T-helper 1 cell treated with Interleukin-12 subunit alpha and Interleukin-12 subunit beta and Interleukin-4 antibody, amounts not matched to agents 30 μg/mL and 1 μg/mL, for 36 hours (primary cell): ENCODE measurements around the gene SEC63.

Source experiments
- H3K27ac Mint-ChIP-seq: one replicate; pipeline ENCODE4 v1.8.0; 2021; ENCODE audit warnings: mild to moderate bottlenecking, mixed read lengths
- H3K27me3 Mint-ChIP-seq: one replicate; pipeline ENCODE4 v1.8.0; 2021; ENCODE audit warnings: low read depth, mixed read lengths
- H3K36me3 Mint-ChIP-seq: one replicate; pipeline ENCODE4 v1.8.0; 2021; ENCODE audit warnings: low read depth, mixed read lengths
- H3K4me1 Mint-ChIP-seq: one replicate; pipeline ENCODE4 v1.8.0; 2021; ENCODE audit warnings: low read depth, mixed read lengths
- H3K4me3 Mint-ChIP-seq: one replicate; pipeline ENCODE4 v1.8.0; 2021; ENCODE audit warnings: mild to moderate bottlenecking, moderate library complexity, mixed read lengths
- H3K9me3 Mint-ChIP-seq: one replicate; pipeline ENCODE4 v1.8.0; 2021; ENCODE audit warnings: mixed read lengths

SEC63 gene

GRCh38 chr6:107841275-107841670 is 116.7 kb downstream of the SEC63 start:
- Mint-ChIP-seq H3K36me3 (no peaks in the 10 kb centered on the region), H3K4me3 (no peak overlapping the region), H3K27ac (no peak overlapping the region), H3K4me1 (peaks cover 8% of the 10 kb centered on the region), H3K27me3 (peaks cover 11% of the 10 kb centered on the region), H3K9me3 (peaks cover 5% of the 10 kb centered on the region)

DNA sequence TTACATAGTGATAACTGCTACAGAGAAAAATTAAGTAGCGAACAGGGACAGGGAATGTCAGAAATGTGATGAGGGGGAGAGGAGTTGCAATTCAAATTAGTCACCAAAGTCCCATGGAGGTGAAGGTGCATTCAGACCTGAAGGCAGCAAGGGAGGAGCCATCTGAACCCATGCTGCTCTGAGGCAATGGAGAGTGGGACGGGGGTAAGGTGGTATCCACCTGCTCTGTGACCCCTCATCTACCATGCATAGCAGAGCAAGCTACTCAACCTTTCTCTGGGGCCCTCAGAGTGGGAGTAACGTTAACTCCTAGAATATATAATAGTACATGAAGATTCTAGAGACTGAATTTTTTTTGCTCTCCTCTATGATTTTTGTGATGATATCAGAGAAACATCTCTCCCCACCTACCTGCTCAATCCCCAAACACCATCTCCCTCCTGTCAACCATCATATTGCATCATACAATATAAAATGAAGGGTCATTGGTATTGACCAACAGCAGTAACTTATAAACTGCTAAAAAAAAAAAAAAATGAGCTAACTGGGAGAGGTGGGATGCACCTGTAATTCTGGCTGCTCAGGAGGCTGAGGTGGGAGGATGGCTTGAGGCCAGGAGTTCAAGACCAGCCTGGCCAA is 117.3 kb downstream of the SEC63 start:
- peaks cover 11% of the 10 kb centered on the region for H3K27me3 Mint-ChIP-seq
- H3K36me3 Mint-ChIP-seq: no peaks in the 10 kb centered on the region
- no peak overlapping the region for H3K4me3 Mint-ChIP-seq

DNA sequence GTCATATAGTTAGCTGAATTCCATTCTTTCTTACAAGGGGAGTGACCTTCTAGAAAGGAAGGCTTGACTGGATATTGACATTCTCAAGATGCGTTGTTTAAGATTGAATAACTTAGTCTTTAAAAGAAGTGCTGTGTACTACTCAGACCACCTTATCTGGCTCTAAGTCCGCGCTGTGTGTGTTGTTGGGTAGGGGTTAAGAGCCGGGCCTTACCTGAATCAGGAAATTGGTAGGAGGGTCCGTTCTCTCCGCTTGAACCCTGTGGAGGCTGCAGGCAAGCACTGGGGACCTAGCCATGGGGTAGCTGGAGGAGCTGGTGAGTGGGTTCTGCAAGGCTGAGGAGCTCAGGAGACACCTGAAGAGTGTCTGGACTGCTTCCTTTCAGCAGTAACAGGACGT is 124.9 kb downstream of the SEC63 start:
- H3K27me3 Mint-ChIP-seq: no peaks in the 10 kb centered on the region
- no peak overlapping the region for H3K4me3 Mint-ChIP-seq
- H3K9me3 Mint-ChIP-seq: peaks cover 5% of the 10 kb centered on the region
- no peak overlapping the region for H3K27ac Mint-ChIP-seq
- peaks cover 15% of the 10 kb centered on the region for H3K4me1 Mint-ChIP-seq
- no peaks in the 10 kb centered on the region for H3K36me3 Mint-ChIP-seq

More for the DNA sequence above, 117.3 kb downstream of the SEC63 start:
- H3K27ac Mint-ChIP-seq: no peak overlapping the region
- H3K4me1 Mint-ChIP-seq: peaks cover 8% of the 10 kb centered on the region
- H3K9me3 Mint-ChIP-seq: peaks cover 5% of the 10 kb centered on the region

DNA sequence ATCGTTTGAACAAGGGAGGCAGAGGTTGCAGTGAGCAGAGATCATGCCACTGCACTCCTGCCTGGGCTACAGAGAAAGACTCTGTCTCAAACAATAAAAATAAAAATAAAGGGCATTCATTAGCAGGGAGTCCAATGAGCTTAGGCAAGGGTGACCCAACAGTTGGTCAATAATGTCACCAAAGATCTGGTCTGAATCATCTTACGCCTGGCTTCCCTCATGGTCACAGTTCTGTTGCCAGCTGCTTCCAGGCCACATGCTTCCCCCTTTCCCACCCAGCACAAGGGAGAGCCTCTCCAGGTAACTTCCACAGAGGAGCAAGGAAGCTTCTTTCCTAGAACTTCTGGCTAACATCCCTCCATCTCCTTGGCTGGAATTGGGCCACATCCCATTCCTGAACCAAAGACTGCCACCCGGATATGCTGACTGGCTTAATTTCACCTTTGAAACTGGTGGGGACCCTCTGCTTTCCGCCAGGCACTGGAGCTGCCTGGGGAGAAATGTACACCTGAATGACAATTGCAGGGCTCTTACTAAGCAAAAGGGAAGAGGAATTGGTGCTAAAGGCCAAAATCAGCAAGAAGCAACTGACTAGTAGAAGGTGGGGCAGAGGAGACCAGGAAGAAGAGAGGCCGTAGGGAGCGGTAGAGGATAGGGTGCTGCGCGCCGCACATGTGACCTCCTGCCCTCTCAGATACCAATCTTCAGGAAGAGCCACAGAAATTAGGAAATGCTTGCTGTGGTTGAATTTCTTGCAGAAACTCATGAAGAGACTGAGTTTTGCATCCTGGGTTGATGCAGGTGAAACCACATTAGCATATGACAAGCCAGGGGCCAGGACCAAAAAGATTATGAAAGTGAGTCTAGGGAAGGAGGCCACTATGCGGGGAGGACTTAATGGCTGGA is 125.6 kb downstream of the SEC63 start:
- Mint-ChIP-seq H3K9me3 (peaks cover 5% of the 10 kb centered on the region), H3K27me3 (no peaks in the 10 kb centered on the region), H3K4me3 (no peak overlapping the region), H3K27ac (no peak overlapping the region), H3K36me3 (no peaks in the 10 kb centered on the region), H3K4me1 (peaks cover 21% of the 10 kb centered on the region)

DNA sequence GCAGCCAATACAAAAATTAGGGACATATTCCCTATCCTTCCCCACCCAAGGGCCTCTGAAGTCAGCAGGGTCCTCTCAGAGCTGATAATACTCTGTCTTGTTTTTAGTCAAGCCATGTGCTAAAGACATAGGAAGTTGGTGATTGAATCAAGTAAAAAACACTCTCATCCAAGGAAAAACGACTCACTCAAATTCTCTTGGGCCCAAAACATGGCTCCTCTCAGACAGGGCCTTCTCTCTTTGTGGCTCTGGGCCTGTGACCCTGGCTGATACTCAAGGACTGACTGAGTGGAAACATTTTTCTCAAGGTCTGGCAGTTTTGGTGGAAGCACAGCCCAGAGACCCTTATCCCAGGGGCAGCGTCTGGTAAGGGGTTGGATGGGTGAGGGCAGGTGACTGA is 127.9 kb downstream of the SEC63 start:
- H3K27me3 Mint-ChIP-seq: no peaks in the 10 kb centered on the region
- no peak overlapping the region for H3K4me3 Mint-ChIP-seq
- no peak overlapping the region for H3K27ac Mint-ChIP-seq
- no peaks in the 10 kb centered on the region for H3K9me3 Mint-ChIP-seq
- H3K4me1 Mint-ChIP-seq: peaks cover 22% of the 10 kb centered on the region
- H3K36me3 Mint-ChIP-seq: no peaks in the 10 kb centered on the region

GRCh38 chr6:107827541-107827940 is 130.5 kb downstream of the SEC63 start:
- Mint-ChIP-seq H3K9me3 (no peaks in the 10 kb centered on the region), H3K4me3 (no peak overlapping the region), H3K27me3 (no peaks in the 10 kb centered on the region), H3K36me3 (no peaks in the 10 kb centered on the region), H3K4me1 (peaks cover 36% of the 10 kb centered on the region), H3K27ac (no peak overlapping the region)

DNA sequence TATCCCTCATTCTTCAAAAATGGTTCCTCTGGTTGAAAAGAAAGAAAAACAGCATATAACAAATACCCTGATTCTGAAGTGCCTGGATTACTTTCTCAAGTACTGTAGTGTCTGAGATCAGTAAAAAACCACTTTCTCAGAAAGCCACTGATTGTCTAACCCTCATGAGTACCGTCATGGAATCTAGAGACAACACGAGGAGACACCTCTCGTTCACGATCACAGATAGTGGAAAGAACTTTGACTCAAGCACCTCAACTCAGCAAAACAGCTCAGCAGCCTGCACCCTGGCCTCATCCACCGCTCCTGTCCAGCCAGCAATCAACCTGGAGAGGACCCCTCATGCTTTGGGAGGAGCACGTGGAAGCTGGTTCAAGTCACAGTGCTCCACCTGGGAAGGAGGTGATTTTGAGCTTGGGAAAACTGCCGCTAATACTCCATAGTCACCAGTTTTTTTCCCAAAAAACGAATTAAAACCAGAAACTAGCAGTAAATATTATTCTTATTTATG is 134.9 kb downstream of the SEC63 start:
- Mint-ChIP-seq H3K27ac (peak overlapping the region; percentile 99), H3K9me3 (no peaks in the 10 kb centered on the region), H3K27me3 (no peaks in the 10 kb centered on the region), H3K4me1 (peaks cover 68% of the 10 kb centered on the region), H3K36me3 (peaks cover 5% of the 10 kb centered on the region), H3K4me3 (peak overlapping the region; percentile 88)

GRCh38 chr6:107822176-107823046 is 135.6 kb downstream of the SEC63 start:
- H3K4me1 Mint-ChIP-seq: peaks cover 66% of the 10 kb centered on the region

GRCh38 chr6:107821591-107821990 is 136.4 kb downstream of the SEC63 start:
- no peaks in the 10 kb centered on the region for H3K27me3 Mint-ChIP-seq
- peak overlapping the region; percentile 99 for H3K27ac Mint-ChIP-seq
- peak overlapping the region; percentile 88 for H3K4me3 Mint-ChIP-seq
- peaks cover 66% of the 10 kb centered on the region for H3K4me1 Mint-ChIP-seq
- peaks cover 6% of the 10 kb centered on the region for H3K36me3 Mint-ChIP-seq
- no peaks in the 10 kb centered on the region for H3K9me3 Mint-ChIP-seq

More at GRCh38 chr6:107822176-107823046, 135.6 kb downstream of the SEC63 start:
- Mint-ChIP-seq H3K9me3 (no peaks in the 10 kb centered on the region), H3K27ac (peak overlapping the region; percentile 99), H3K36me3 (peaks cover 6% of the 10 kb centered on the region), H3K4me3 (peak overlapping the region; percentile 88), H3K27me3 (no peaks in the 10 kb centered on the region)

GRCh38 chr6:107820338-107821261 is 137.4 kb downstream of the SEC63 start:
- peak overlapping the region; percentile 88 for H3K4me3 Mint-ChIP-seq
- H3K36me3 Mint-ChIP-seq: peaks cover 6% of the 10 kb centered on the region
- H3K4me1 Mint-ChIP-seq: peaks cover 66% of the 10 kb centered on the region
- peak overlapping the region; percentile 99 for H3K27ac Mint-ChIP-seq
- no peaks in the 10 kb centered on the region for H3K9me3 Mint-ChIP-seq
- no peaks in the 10 kb centered on the region for H3K27me3 Mint-ChIP-seq

- peak overlapping the region; percentile 88 for H3K4me3 Mint-ChIP-seq
- H3K9me3 Mint-ChIP-seq: no peaks in the 10 kb centered on the region
- no peaks in the 10 kb centered on the region for H3K27me3 Mint-ChIP-seq
- H3K4me1 Mint-ChIP-seq: peaks cover 65% of the 10 kb centered on the region
- peak overlapping the region; percentile 99 for H3K27ac Mint-ChIP-seq
- peaks cover 6% of the 10 kb centered on the region for H3K36me3 Mint-ChIP-seq
Observed at GRCh38 chr6:107819964-107820337, 138.1 kb downstream of the SEC63 start.

DNA sequence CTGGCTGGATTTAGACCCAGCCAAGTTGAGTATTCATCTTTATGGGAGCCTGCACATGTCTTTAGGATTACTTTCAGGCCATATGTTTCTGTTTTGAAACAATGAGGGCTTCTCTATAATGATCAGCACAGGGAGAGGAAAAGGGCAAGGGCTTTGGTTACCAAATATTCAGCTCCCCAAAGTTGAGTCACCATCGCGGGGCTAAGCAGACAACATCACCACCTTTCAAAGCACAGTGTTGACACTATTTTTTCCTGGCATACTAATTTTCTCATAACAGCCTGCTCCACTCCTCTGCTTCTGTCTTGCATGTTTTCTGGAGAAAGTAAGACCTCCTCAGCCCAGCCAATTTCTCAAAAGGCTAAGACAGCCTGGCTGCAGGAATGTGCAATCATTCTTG is 138.8 kb downstream of the SEC63 start:
- peak overlapping the region; percentile 88 for H3K4me3 Mint-ChIP-seq

DNA sequence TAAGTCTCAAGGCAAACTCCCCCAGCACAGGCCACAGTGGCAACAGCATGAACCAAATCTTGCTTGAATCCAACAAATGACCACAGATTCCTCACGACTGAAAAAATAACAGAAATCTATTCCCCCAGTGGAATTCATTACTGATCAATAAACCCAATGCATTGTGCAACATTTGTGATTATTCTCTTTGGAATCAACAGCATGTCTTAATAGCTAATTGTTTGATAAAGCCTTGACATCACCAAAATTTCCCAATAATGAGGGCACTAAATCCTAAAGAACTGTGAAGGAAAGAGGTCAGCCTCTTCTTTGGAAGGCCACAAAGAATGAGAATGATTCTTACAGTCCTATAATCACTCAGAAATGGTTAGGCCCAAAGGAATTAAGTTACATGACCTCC is 139.7 kb downstream of the SEC63 start:
- H3K27ac Mint-ChIP-seq: no peak overlapping the region
- peaks cover 6% of the 10 kb centered on the region for H3K36me3 Mint-ChIP-seq
- no peaks in the 10 kb centered on the region for H3K27me3 Mint-ChIP-seq
- H3K4me3 Mint-ChIP-seq: no peak overlapping the region
- no peaks in the 10 kb centered on the region for H3K9me3 Mint-ChIP-seq
- H3K4me1 Mint-ChIP-seq: peaks cover 52% of the 10 kb centered on the region

More for the DNA sequence above, 138.8 kb downstream of the SEC63 start:
- no peaks in the 10 kb centered on the region for H3K9me3 Mint-ChIP-seq
- peaks cover 6% of the 10 kb centered on the region for H3K36me3 Mint-ChIP-seq
- H3K4me1 Mint-ChIP-seq: peaks cover 59% of the 10 kb centered on the region
- no peaks in the 10 kb centered on the region for H3K27me3 Mint-ChIP-seq
- H3K27ac Mint-ChIP-seq: peak overlapping the region; percentile 99
